PC-3 (cell line): ENCODE data around the gene OR2W1. TPM values are rescaled to one million over a fixed set of nuclear protein-coding genes. Genes with fewer than 3 reads are reported as not detected.

Experiments used
- ATAC-seq: fragments of 200-7000 bp; cut with Tn5 transposase; 2 replicates; pipeline ENCODE4 v1.9.1; 2020; ENCODE audit warnings: mild to moderate bottlenecking, moderate library complexity
- BruUV-seq: library from RNA; stranded (reverse); fragments of 400-500 nt; replicated peaks from 2 replicates; lab custom pipeline; 2021; lab: Mats Ljungman, UMichigan
- CTCF ChIA-PET: fragments of 300-600 bp; sonication (Branson Sonifier 250); formaldehyde crosslinking; loops from one replicate; lab custom pipeline; 2022; ENCODE audit warnings: antibody characterized with exemption; lab: Charles Lee
- POLR2A ChIA-PET: fragments of 300-600 bp; sonication (Branson Sonifier 250); formaldehyde crosslinking; loops from one replicate; lab custom pipeline; 2022; ENCODE audit warnings: antibody characterized with exemption; ENCODE audit not compliant: unreplicated experiment; lab: Charles Lee
- DNase-seq: peaks from one replicate; pipeline ENCODE4 v3.0.0-alpha.2; 2015
- H2AFZ ChIP-seq: fragments of 300-600 bp; sonication (generic); 2 replicates; pipeline ENCODE4 v1.6.0; 2016; ENCODE audit warnings: antibody characterized with exemption, low read length
- H3F3A ChIP-seq: fragments of 300-600 bp; sonication (generic); one replicate; pipeline ENCODE4 v1.6.0; 2017; ENCODE audit warnings: antibody characterized with exemption, low read length, control low read depth, mild to moderate bottlenecking; ENCODE audit not compliant: unreplicated experiment
- H3K27ac ChIP-seq: fragments of 300-600 bp; sonication (generic); 2 replicates; pipeline ENCODE4 v1.5.1; 2016; ENCODE audit warnings: mild to moderate bottlenecking, low read length
- H3K27me3 ChIP-seq: fragments of 300-600 bp; sonication (generic); 2 replicates; pipeline ENCODE4 v1.6.1; 2016; ENCODE audit warnings: low read length, mixed read lengths
- H3K36me3 ChIP-seq: fragments of 300-600 bp; sonication (generic); 2 replicates; pipeline ENCODE4 v1.6.1; 2016; ENCODE audit warnings: low read depth, mixed run types, low read length, mixed read lengths
- H3K4me1 ChIP-seq: fragments of 300-600 bp; sonication (generic); 2 replicates; pipeline ENCODE4 v1.5.1; 2016; ENCODE audit warnings: low read length; ENCODE audit not compliant: insufficient read depth
- H3K4me2 ChIP-seq: fragments of 300-600 bp; sonication (generic); 2 replicates; pipeline ENCODE4 v1.6.0; 2016; ENCODE audit warnings: low read length
- H3K4me3 ChIP-seq: fragments of 300-600 bp; sonication (generic); 2 replicates; pipeline ENCODE4 v1.5.1; 2016; ENCODE audit warnings: mild to moderate bottlenecking, low read length, mixed read lengths
- H3K79me2 ChIP-seq: fragments of 300-600 bp; sonication (generic); 2 replicates; pipeline ENCODE4 v1.6.1; 2017; ENCODE audit warnings: low read length, mixed read lengths
- H3K9ac ChIP-seq: fragments of 300-600 bp; sonication (generic); 2 replicates; pipeline ENCODE4 v1.6.0; 2016; ENCODE audit warnings: mild to moderate bottlenecking, low read length
- H3K9me2 ChIP-seq: fragments of 300-600 bp; sonication (generic); replicated peaks from 2 replicates; pipeline ENCODE4 v1.6.1; 2016; ENCODE audit warnings: mixed run types, low read length, mixed read lengths
- H3K9me3 ChIP-seq: fragments of 300-600 bp; sonication (generic); 2 replicates; pipeline ENCODE4 v1.6.1; 2016; ENCODE audit warnings: low read length, mixed read lengths
- H4K20me1 ChIP-seq: fragments of 300-600 bp; sonication (generic); 2 replicates; pipeline ENCODE4 v1.6.1; 2016; ENCODE audit warnings: low read length, mixed read lengths
- CTCF ChIP-seq: fragments of 300-600 bp; sonication (generic); conservative IDR thresholded peaks from 2 replicates; pipeline ENCODE4 v1.5.1; 2017; ENCODE audit warnings: antibody characterized with exemption, low read depth, mild to moderate bottlenecking, low read length
- EZH2 ChIP-seq: fragments of 300-600 bp; sonication (generic); IDR thresholded peaks from one replicate; pipeline ENCODE4 v1.6.1; 2017; ENCODE audit warnings: antibody characterized with exemption, mild to moderate bottlenecking, low read length; ENCODE audit not compliant: unreplicated experiment
- EZH2phosphoT487 ChIP-seq: fragments of 300-600 bp; sonication (generic); IDR thresholded peaks from 2 replicates; pipeline ENCODE4 v1.6.1; 2018; ENCODE audit warnings: mild to moderate bottlenecking, antibody characterized with exemption, low read length, borderline replicate concordance
- intact Hi-C: fragments of 100-400 bp; cut with micrococcal nuclease; formaldehyde crosslinking; loops from 2 replicates; pipeline ENCODE4 v1.9.0; 2023
- total RNA-seq: library from RNA; depleted of rRNA; stranded (reverse); fragments of >200 nt; gene quantifications from 2 replicates; pipeline ENCODE4 v1.2.3, GENCODE V29; 2014; rRNA removed

Gene OR2W1
- total RNA-seq, 1 experiment from 2014 or later, result not detected

GRCh38 chr6:28995093-28995650, 49.8 kb downstream of the OR2W1 start:
- no peaks in the 10 kb centered on the region for H4K20me1 ChIP-seq
- H3K9me2 ChIP-seq, result no peaks in the 10 kb centered on the region
- no peaks in the 10 kb centered on the region for H3K4me1 ChIP-seq
- H2AFZ ChIP-seq, result no peak overlapping the region
- H3F3A ChIP-seq, result no peaks in the 10 kb centered on the region
- ChIA-PET CTCF (no interaction called here), POLR2A (interaction anchor here (0.5 kb wide), 1 partner anchor 14 kb away, joined by 4 read pairs; no protein-coding TSS in a partner anchor)
- DNase-seq, result no peak
- H3K9ac ChIP-seq, result no peak overlapping the region
- intact Hi-C loops, result no loop called here
- H3K4me2 ChIP-seq, result no peak overlapping the region
- no peak for ATAC-seq
- no peak for TF ChIP-seq EZH2phosphoT487
- TF ChIP-seq CTCF, result no peak
- TF ChIP-seq EZH2, result no peak
- H3K27me3 ChIP-seq, result no peaks in the 10 kb centered on the region
- no peak overlapping the region for H3K4me3 ChIP-seq
- BruUV-seq, result no TSS peak
- H3K79me2 ChIP-seq, result no peaks in the 10 kb centered on the region
- no peaks in the 10 kb centered on the region for H3K36me3 ChIP-seq
- no peak overlapping the region for H3K27ac ChIP-seq
- H3K9me3 ChIP-seq, result no peaks in the 10 kb centered on the region

Other genes with a start within 250 kb of the OR2W1 start
- gene TRIM27, start 121.2 kb downstream of the OR2W1 start, total RNA-seq, result 85.8 and 92.5 TPM in 2 replicates
- 0.04 and 0.40 TPM in 2 replicates for gene ZNF311, start 39.9 kb downstream of the OR2W1 start, total RNA-seq
- gene OR2B3, start 42.1 kb upstream of the OR2W1 start, total RNA-seq, result not detected in 2 replicates
- gene OR2J1, start 54.3 kb upstream of the OR2W1 start, total RNA-seq, result not detected in 2 replicates
- 0.29 TPM in 1 of 2 replicates, not detected in the other for gene OR2J3, start 62.9 kb upstream of the OR2W1 start, total RNA-seq
- 0.23 TPM in 1 of 2 replicates, not detected in the other for gene OR2J2, start 125.7 kb upstream of the OR2W1 start, total RNA-seq